Cardiac fibroblast (primary cell): ENCODE data around the gene PTPRD.

Experiments
- DNase-seq, 2 donors: peaks; one replicate each; pipeline versions ENCODE4 v3.0.0 to v3.0.0-alpha.2; 2010; ENCODE audit warnings: low read depth in 2 of 2
- H3K4me3 ChIP-seq, 2 donors: replicated peaks in 1 of 2; 1 replicate in 1 of 2; 2 replicates in 1 of 2; pipeline ENCODE4 v1.5.1; 2011; ENCODE audit warnings: low read depth in 2 of 2, low read length in 2 of 2, mild to moderate bottlenecking in 2 of 2, moderate library complexity in 1 of 2
- CTCF ChIP-seq: IDR thresholded peaks from one replicate; pipeline ENCODE4 v1.5.1; 2011; ENCODE audit warnings: low read depth, mild to moderate bottlenecking, low read length, inconsistent platforms

The PTPRD gene

DNA sequence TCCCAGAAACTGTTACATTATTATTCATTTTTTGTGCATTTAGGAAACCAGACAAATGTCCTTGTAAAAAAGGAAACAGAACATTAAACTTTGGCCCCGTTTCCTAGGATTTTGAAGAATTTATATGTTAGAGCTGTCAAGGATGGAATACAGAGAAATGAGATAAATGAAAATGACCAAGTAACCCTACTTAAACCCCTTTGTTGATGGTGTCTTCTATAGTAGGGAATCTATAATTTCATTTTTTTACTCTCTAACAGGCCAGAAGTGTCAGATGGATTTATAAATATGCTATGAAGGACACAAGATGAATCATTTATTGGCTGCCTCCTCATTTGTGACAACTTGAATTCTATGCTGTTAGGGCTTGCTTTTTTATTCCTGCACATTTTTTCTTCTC, 1047.1 kb downstream of the PTPRD start:
- no peak overlapping the region for H3K4me3 ChIP-seq
- no peak for DNase-seq
- TF ChIP-seq CTCF: no peak

- no peak for TF ChIP-seq CTCF
- H3K4me3 ChIP-seq: no peak overlapping the region
- DNase-seq: no peak
Measured at GRCh38 chr9:9563817-9564216, 1049.0 kb downstream of the PTPRD start.

- no peak for DNase-seq
- no peak for TF ChIP-seq CTCF
- no peak overlapping the region for H3K4me3 ChIP-seq
Measured at GRCh38 chr9:9560382-9561035, 1052.3 kb downstream of the PTPRD start.

DNA sequence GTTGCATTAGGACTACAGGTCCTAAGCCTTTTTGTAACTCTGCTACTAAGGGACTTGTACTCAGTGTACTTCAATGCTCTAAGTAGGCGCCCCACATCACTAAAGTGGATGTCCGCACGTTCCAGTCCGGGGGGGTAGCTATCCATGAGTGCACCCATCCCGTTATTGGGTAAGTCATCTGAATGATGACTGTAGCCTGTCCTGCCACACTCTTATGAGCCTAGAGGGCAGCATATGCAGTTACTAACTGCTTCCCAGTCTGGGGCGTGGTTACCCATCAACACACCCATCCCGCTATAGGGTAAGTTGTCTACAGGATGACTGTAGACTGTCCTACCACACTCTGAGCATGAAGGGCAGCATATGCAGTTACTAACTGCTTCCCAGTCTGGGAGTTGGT, 1053.9 kb downstream of the PTPRD start:
- no peak for TF ChIP-seq CTCF
- H3K4me3 ChIP-seq: no peak overlapping the region
- DNase-seq: no peak

DNA sequence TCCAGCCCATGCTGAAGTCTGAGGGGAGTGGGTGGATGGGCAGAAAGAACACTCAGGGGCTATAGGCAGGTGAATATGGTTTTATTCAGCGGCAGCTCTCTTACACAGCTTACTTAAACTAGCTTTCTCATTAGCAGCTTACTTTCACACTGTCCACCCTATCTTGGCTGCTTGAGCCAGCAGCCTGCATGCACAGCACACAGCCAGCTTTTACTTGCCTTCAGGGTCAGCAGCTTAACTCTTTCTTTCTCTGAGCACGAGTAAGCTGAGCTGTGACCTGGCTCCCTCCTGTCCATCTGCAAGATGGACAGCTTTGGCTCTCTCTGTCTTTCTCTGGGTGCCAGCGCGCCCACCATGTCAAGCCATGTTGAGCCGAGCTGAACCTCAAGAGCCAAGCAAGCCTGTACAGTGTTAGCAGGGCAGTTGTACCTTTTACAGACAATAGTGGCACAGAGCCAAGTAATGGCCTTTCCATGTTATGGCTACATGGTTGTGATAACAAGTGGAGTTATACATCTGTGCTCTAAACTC, 1054.9 kb downstream of the PTPRD start:
- DNase-seq: no peak
- no peak overlapping the region for H3K4me3 ChIP-seq
- no peak for TF ChIP-seq CTCF

GRCh38 chr9:9556865-9557803, 1055.7 kb downstream of the PTPRD start:
- no peak overlapping the region for H3K4me3 ChIP-seq
- TF ChIP-seq CTCF: no peak
- DNase-seq: no peak
